Hepatic stellate cell (primary cell): ENCODE measurements around the gene MEIKIN.
A peak's percentile ranks its signal among the peaks of the same experiment; 100 is the strongest.
"Not testable (repeated sequence)": the region's sequence is repeated elsewhere in the genome, so short reads cannot be mapped to it uniquely, and the experiment has no call there.

Source experiments
- DNase-seq: peaks from one replicate; pipeline ENCODE4 v3.0.0; 2011; ENCODE audit warnings: low spot score

MEIKIN gene

GRCh38 chr5:131906668-131907067 is 38.8 kb downstream of the MEIKIN start:
- no peak for DNase-seq

- DNase-seq = not testable (repeated sequence)
These were observed 43.2 kb downstream of the MEIKIN start for GRCh38 chr5:131902266-131902665.

- no peak for DNase-seq
These were observed 45.8 kb downstream of the MEIKIN start for GRCh38 chr5:131899686-131900085.

- no peak for DNase-seq
These were observed 61.5 kb downstream of the MEIKIN start for GRCh38 chr5:131883984-131884383.

GRCh38 chr5:131879705-131880104 is 65.8 kb downstream of the MEIKIN start:
- DNase-seq = no peak

GRCh38 chr5:131877873-131878272 is 67.6 kb downstream of the MEIKIN start:
- no peak for DNase-seq

GRCh38 chr5:131871251-131871650 is 74.2 kb downstream of the MEIKIN start:
- not testable (repeated sequence) for DNase-seq

GRCh38 chr5:131867524-131867923 is 77.9 kb downstream of the MEIKIN start:
- DNase-seq = no peak

- DNase-seq = no peak
These were observed 81.8 kb downstream of the MEIKIN start for GRCh38 chr5:131863700-131864099.

- DNase-seq = no peak
These were observed 88.1 kb downstream of the MEIKIN start for GRCh38 chr5:131857388-131857787.

GRCh38 chr5:131855452-131855851 is 90.0 kb downstream of the MEIKIN start:
- no peak for DNase-seq

- DNase-seq = no peak
These were observed 91.3 kb downstream of the MEIKIN start for GRCh38 chr5:131854134-131854533.

- DNase-seq = no peak
These were observed 96.8 kb downstream of the MEIKIN start for GRCh38 chr5:131848662-131849061.

- DNase-seq = no peak
These were observed 98.9 kb downstream of the MEIKIN start for GRCh38 chr5:131846536-131846935.

- DNase-seq = no peak
These were observed 99.6 kb downstream of the MEIKIN start for GRCh38 chr5:131845828-131846227.

- not testable (repeated sequence) for DNase-seq
These were observed 102.5 kb downstream of the MEIKIN start for GRCh38 chr5:131842971-131843370.

GRCh38 chr5:131832702-131833101 is 112.8 kb downstream of the MEIKIN start:
- not testable (repeated sequence) for DNase-seq

GRCh38 chr5:131825404-131826013 is 120.0 kb downstream of the MEIKIN start:
- no peak for DNase-seq

- DNase-seq = no peak
These were observed 120.8 kb downstream of the MEIKIN start for GRCh38 chr5:131824631-131825030.

GRCh38 chr5:131821221-131821620 is 124.2 kb downstream of the MEIKIN start:
- no peak for DNase-seq

- DNase-seq = no peak
These were observed 127.3 kb downstream of the MEIKIN start for GRCh38 chr5:131818001-131818724.

- DNase-seq = peak; percentile 67
These were observed 130.5 kb downstream of the MEIKIN start for GRCh38 chr5:131814990-131815389.

- no peak for DNase-seq
These were observed 132.9 kb downstream of the MEIKIN start for GRCh38 chr5:131812371-131813160.
